ENCODE data around the gene RAB11FIP4.

DNA sequence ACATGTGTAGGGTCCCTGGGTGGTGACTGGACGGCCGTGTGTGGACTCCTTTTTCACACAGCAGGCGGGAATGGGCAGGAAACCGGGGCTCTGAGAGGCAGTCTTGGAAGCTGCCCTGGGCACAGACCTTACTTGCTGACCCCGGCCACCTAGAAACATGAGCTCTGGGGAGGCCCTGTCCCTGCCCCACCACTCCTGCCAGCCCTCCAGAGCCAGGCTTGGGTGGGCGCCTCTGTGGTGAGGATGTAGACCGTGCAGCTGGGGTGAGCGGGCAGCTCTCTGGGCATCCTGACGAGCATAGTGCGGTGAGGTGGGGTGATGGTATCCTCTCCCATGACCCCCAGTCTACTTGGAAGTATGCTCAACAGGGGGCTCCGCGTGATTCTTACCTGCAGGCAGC, 121.3 kb downstream of the RAB11FIP4 start:
- no peak for TF ChIP-seq CTCF (IDR thresholded peaks at IDR 0.05)
- no peak for TF ChIP-seq POLR2A (IDR thresholded peaks at IDR 0.05)
